GM20431 (cell line): ENCODE measurements around the gene DDX18.

Source experiments
- in situ Hi-C: fragments of 300-500 bp; cut with MseI, MboI; formaldehyde crosslinking; loops from one replicate; pipeline ENCODE4 v1.15.0; 2020; ENCODE audit warnings: low sequenced_read_pairs; ENCODE audit not compliant: unreplicated experiment

DDX18 gene

DNA sequence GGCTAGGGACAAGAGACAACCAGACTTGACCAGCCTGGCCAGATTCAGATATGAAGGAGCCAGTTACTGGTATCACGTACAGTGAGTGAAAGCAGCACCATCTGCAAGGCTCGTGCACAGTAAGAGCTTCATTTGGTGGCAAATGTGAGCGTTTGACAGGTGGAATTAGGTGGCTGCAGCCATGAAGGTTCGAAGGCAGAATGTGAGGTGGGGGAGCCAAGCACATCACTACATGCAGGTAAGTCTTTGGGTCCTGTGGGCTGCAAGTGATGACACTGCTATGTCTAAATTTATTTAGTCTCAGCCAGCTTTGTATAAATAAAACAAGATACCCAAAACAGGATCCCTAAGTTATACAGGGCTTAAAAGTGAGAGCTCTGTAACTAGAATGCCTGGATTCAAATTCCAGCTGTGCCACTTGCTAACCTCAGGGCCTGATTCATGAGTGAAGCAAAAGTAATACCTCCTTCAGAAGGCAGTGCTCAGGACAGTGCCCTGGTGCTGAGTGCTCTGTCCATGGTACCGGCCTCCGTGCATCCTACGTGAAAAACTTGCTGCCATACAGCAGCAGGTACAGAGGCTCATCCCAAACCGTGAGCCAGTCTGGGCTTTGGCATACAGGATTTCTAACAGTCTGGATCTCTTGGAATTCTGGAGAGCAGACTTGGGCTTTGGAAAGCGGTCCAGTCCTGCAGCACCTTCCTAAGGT lies 18.6 kb downstream of the DDX18 start:
- in situ Hi-C loops, result no loop called here

DNA sequence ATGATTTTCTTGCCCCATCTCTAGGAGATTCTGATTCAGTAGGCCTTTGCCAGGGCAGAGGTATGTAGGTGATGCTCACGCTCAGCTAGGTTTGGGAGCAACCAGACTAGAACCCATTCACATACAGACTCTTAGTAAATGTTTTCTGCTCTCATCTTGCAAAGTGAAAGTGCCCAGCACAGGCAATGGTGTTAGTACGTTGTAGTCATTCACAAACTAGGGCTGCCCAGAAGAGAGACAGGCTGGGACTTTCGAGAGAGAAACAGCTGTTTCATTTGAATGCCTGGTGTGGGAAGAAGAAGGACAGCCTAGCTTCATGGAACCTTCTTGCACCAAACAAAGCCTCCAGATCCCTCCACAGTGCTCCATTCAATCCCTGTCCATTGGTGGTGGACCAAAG lies 19.4 kb downstream of the DDX18 start:
- in situ Hi-C loops, result no loop called here

DNA sequence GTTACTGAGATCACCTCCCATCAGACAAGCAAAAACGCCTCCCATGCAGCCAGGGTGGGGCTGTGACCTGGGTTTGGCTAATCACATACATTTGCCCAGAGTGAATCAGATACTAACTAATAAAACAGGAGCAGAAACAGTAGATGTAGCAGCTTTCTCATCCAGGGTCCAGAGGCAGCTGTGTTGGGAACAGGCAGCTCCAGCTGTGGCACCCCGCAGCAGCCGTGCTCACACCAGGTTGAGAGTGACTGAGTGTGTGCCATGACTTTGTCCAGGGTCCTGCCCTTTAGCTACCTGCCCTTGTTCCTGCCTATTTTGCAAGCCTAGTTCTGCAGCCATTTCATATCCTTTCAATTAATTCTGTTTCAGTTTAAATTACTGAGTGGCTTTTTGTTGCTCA lies 20.5 kb downstream of the DDX18 start:
- in situ Hi-C loops, result no loop called here

DNA sequence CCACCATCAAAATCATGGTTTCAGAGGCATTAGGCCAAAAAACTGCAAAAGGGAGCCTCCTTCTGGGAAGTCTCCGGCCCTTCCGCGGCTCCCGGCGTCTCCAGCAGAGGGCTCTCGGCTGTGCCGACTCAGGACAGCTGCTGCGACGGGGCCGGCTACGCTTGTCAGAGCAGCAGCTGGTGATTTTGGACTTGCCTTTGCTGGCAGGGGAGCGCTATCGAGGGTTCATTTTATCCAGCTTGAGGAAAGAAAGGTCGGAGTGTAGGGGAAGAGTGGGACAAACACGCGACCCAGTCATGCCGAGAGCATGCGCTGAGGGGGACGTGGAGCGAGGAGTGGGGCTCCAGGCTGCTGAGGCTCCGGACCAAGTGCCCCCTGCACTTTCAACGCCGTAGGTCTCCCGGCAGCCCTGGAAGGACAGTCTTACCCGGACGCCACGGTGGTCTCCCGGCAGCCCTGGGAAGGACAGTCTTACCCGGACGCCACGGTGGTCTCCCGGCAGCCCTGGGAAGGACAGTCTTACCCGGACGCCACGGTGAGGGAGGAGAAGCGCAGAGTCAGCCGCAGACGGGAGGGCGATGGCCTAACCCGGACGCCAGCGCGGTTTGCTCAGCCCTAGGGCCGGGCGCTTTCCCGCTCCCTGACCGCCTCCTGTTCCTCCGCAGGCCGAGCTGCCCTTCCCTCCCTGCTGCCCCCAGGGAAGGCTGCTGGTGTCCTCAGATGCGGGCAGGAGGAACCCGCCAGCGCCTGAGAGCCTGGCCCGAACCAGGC lies 21.7 kb downstream of the DDX18 start:
- in situ Hi-C loops, result no loop called here

DNA sequence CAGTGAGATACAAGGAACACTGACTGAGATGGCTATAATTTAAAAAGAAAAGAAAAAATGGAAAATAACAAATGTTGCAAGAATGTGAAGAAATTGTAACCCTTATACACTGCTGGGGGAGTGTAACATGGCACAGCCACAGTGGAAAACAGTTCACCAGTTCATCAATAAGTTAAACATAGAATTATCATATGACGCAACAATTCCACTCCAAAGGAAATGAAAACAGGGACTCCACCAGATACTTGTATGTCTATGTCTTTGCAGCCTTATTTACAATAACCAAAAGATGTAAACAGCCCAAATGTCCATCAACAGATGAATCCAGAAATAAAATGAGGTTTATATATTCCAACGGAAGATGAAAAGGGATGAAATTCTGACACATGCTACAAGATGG lies 30.8 kb downstream of the DDX18 start:
- in situ Hi-C loops, result no loop called here

GRCh38 chr2:117850015-117850414 lies 35.5 kb downstream of the DDX18 start:
- in situ Hi-C loops, result no loop called here

DNA sequence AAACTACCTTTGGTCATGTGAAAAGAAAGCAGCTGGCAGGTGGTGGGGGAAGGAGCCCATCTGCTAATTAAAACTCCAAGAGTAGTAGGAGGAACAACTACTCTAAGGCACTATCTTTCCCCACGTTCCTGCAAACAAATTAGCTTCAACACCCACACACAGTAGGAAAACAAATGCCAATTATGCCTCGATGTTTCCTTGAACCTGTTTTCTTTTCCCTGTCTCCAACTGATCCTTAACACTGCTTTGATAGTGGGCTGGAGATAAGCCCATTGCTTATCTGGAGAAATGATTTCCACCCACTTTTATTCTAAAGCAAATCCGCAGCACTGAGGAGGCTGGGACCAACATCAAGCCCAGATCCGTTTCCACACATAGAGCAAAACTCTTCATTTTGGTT lies 36.0 kb downstream of the DDX18 start:
- in situ Hi-C loops, result no loop called here

DNA sequence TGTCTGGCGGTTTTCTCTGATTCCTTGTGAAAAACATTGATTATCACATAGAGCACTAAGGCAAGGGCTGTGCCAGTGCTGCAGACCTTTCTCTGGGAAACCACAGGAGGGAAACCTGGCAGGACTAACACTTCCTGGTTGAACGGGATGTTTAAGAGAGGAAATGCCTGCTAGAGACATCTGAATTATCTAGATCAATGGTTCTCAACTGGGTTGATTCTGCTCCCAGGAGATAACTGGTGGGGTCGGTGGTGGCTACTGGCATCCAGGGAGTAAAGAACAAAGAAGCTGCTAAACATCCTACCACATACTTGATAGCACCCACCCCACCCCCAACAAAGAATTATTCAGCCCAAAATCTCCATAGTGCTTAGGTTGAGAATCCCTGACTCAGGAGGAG lies 37.5 kb downstream of the DDX18 start:
- in situ Hi-C loops, result no loop called here

DNA sequence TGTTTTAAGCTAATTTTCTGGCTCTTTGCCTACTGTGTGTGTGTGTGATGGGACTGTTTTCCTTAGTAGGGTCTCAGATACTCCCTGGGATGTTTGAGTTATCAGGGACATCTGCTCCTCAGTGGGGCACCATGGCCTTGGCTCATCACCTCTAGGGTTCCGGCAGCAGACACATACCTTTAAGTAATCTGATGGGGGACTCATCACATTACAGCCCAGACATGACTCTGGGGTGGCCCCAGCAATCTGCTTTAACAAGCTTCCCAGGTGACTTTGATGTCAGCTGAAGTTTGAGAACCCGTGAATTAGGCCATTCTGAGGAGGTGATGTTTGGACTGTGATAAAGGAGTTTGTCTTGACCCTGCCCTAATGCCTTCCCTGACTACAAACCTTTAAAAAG lies 38.8 kb downstream of the DDX18 start:
- in situ Hi-C loops, result no loop called here

DNA sequence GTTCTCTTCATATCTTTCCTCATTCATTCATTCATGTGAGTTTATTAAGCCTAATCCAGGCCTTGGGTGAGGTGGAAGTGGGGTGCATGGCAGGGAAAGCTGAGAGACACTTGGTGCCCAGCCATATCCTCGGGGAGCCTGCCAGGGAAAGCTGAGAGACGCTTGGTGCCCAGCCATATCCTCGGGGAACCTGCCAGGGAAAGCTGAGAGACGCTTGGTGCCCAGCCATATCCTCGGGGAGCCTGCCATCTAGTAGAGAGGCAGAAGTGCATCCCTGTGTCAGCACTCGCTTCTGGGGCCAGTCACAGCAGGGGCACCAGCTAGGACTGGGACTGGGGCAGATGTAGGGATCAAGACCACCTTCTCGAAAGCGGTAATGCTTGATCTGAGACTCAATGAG lies 39.4 kb downstream of the DDX18 start:
- in situ Hi-C loops, result no loop called here

DNA sequence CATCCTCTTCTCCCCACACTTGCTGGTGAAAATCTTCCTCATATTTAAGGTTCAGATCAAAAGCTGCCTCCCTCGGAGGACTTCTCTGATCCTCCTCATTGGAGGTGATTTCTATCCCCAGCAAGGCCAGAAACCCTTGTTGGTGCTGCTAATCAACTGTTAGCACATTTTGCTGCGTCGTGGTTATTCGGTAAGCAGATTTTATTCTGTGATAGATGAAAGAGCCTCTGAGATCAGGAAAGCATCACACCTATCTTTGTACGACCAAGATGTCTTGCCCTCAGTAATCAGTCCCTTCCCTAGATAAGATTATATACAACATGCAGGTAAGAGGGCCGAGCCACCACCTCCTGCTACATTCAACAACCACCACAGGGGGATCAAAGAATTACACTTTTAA lies 40.1 kb downstream of the DDX18 start:
- in situ Hi-C loops, result no loop called here

DNA sequence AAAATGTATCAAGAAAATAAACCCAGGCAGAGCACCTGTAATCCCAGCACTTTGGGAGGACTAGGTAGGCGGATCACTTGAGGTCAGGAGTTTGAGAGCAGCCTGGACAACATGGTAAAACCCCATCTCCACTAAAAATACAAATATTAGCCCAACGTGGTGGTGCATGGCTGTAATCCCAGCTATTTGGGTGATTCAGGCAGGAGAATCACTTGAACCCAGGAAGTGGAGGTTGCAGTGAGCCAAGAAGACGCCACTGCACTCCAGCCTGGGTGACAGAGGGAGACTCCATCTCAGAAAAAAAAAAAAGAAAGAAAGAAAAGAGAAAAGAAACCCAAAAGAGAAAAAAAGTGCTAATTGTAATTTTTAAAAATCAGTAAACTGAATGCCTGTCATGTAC lies 41.4 kb downstream of the DDX18 start:
- in situ Hi-C loops, result no loop called here

- in situ Hi-C loops, result no loop called here
These were observed 42.1 kb downstream of the DDX18 start for GRCh38 chr2:117856415-117857210.

DNA sequence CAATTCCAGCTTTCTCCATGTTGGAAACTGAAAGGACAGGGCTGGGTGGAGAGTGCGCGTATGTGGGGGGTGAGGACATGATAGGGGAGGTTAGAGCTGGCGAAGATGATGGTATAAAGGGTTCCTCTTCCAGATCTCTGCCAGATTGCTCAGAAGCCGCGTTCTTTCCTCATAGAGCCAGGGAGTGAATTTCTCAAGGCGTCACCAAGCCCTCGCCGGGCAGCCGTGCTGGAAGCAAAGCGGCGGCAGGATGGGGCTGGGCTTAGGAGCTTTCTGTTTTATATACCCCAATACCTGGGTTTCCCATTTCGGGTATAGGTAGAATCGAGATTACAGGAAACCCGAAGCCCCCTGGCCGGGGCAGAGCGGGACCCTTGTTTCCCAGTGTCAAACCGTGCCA lies 43.8 kb downstream of the DDX18 start:
- in situ Hi-C loops, result no loop called here

DNA sequence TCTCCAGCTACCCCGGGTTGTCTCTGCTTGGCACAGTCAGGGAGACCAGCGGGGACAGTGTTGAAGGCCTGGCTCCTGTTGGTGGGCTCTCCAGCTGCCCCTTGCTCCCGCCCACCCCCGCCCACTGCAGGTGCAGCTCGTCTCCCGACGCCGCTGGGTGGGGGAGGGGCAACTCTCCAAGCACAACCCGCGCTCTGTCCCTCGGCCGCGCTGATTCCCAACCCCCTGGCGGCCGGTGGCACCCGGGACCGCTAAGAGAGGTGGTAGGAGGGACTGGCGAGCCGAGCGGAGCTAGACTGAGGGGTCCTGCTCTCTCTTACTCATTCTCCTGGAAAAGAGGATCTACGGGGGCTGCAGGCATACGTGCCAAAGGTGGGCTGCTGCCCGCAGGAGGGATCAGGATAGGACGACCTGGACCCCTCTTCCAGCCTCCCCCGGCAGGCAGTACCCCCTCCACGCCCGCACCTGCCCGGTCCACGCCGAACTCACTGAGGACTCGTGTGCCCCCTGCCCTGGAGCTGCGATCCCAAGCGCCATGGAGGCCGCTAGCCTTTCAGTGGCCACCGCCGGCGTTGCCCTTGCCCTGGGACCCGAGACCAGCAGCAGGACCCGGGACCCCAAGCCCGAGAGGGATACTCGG lies 44.5 kb downstream of the DDX18 start:
- in situ Hi-C loops, result no loop called here

- in situ Hi-C loops, result no loop called here
These were observed 45.0 kb downstream of the DDX18 start for GRCh38 chr2:117859532-117859911.

DNA sequence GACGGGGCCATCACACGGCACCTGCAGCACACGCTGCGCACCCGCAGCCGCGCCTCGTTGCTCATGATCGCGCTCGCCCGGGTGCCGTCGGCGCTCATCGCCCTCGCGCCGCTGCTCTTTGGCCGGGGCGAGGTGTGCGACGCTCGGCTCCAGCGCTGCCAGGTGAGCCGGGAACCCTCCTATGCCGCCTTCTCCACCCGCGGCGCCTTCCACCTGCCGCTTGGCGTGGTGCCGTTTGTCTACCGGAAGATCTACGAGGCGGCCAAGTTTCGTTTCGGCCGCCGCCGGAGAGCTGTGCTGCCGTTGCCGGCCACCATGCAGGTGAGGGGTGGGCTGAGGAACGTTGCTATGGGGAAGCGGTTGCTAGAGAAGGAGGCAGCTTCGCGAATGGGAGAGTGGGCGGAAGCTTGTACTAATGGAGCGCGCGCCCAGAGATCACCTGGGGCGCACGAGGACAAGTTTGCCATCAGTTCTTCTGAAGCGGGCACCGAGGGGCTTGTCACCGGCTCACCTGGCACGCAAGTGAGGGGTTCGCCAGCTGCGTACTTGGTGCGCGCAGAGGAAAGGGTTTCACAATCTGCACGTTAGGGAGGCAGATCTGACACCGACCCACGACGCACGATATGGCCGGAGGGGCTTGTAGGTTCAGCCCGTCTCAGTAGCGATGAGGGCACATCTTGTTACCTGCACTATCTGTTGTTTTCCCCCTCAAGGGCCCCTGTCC lies 45.6 kb downstream of the DDX18 start:
- in situ Hi-C loops, result no loop called here

- in situ Hi-C loops, result no loop called here
These were observed 48.0 kb downstream of the DDX18 start for GRCh38 chr2:117862459-117862858.

GRCh38 chr2:117875786-117876185 lies 61.3 kb downstream of the DDX18 start:
- in situ Hi-C loops, result no loop called here

GRCh38 chr2:117879003-117879402 lies 64.5 kb downstream of the DDX18 start:
- in situ Hi-C loops, result no loop called here
